Omental fat pad (tissue), 4 donors: ENCODE results near the gene EP400. TPM values are rescaled to one million over a fixed set of nuclear protein-coding genes. Genes with fewer than 3 reads are reported as not detected.

ENCODE experiments used
- ATAC-seq: fragments of 150-250 bp; one replicate; pipeline ENCODE4 v1.9.1; 2016; ENCODE audit warnings: mild to moderate bottlenecking, moderate library complexity; ENCODE audit not compliant: low FRiP score
- DNase-seq: peaks from one replicate; pipeline ENCODE4 v3.0.0-alpha.2; 2019; ENCODE audit warnings: low spot score
- CTCF ChIP-seq, 3 donors: fragments of 450-650 bp; IDR thresholded peaks; one replicate each; pipeline ENCODE4 v1.5.1; 2016 to 2017; ENCODE audit warnings: antibody characterized with exemption in 3 of 3, mild to moderate bottlenecking in 3 of 3, moderate library complexity in 2 of 3
- total RNA-seq, 4 donors: library from RNA; depleted of rRNA; stranded (reverse); fragments of >200 nt; gene quantifications; one replicate each; pipeline ENCODE4 v1.1.0, GENCODE V29; 2016

Gene EP400
- total RNA-seq, 4 donors from 2014 or later, result 16.1 to 34.2 (median 24.7) TPM

GRCh38 chr12:131930510-131930909, 19.2 kb upstream of the EP400 start:
- no peak for DNase-seq
- ATAC-seq, result no peak
- TF ChIP-seq CTCF (IDR thresholded peaks at IDR 0.05), result no peak

- ATAC-seq, result no peak
- DNase-seq, result no peak
- TF ChIP-seq CTCF (IDR thresholded peaks at IDR 0.05), result no peak
Observed at GRCh38 chr12:131933387-131933786, 16.4 kb upstream of the EP400 start.

GRCh38 chr12:131934535-131934934, 15.2 kb upstream of the EP400 start:
- ATAC-seq, result no peak
- no peak for TF ChIP-seq CTCF (IDR thresholded peaks at IDR 0.05)

GRCh38 chr12:131938082-131938481, 11.7 kb upstream of the EP400 start:
- DNase-seq, result no peak
- no peak for TF ChIP-seq CTCF (IDR thresholded peaks at IDR 0.05)

More at GRCh38 chr12:131934535-131934934, 15.2 kb upstream of the EP400 start:
- DNase-seq, result no peak

GRCh38 chr12:131939007-131939406, 10.7 kb upstream of the EP400 start:
- TF ChIP-seq CTCF (IDR thresholded peaks at IDR 0.05), result no peak
- no peak for DNase-seq
- ATAC-seq, result no peak

More at GRCh38 chr12:131938082-131938481, 11.7 kb upstream of the EP400 start:
- ATAC-seq, result no peak

- DNase-seq, result no peak
- TF ChIP-seq CTCF (IDR thresholded peaks at IDR 0.05), result no peak
- ATAC-seq, result no peak
Observed at GRCh38 chr12:131940141-131940547, 9.6 kb upstream of the EP400 start.

DNA sequence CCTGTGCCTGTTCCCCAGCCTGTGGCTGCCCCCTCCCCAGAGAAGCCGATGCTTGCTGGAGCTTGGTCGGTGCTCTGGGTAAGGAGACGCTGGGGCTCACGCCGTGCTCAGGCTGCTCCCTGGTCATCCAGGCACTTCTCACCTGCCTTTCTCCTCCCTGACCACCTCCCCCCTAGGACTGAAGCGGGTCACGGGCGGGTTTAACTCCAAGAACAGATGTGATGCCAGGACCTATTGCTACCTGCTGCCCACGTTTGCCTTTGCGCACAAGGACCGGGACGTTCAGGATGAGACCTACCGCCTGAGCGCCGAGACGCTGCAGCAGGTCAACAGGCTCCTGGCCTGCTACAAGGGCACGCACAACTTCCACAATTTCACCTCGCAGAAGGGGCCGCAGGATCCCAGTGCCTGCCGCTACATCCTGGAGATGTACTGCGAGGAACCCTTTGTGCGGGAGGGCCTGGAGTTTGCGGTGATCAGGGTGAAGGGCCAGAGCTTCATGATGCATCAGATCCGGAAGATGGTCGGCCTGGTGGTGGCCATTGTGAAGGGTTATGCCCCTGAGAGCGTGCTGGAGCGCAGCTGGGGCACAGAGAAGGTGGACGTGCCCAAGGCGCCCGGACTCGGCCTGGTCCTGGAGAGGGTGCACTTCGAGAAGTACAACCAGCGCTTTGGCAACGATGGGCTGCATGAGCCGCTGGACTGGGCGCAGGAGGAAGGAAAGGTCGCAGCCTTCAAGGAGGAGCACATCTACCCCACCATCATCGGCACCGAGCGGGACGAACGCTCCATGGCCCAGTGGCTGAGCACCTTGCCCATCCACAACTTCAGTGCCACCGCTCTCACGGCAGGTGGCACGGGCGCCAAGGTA, 8.4 kb upstream of the EP400 start:
- no peak for DNase-seq
- ATAC-seq, result no peak
- no peak for TF ChIP-seq CTCF (IDR thresholded peaks at IDR 0.05)
